IMR-90 (cell line): ENCODE measurements around the gene GKN2.

Source experiments
- CEBPB ChIP-seq: IDR thresholded peaks from 2 replicates; pipeline ENCODE4 v1.6.1; 2012; ENCODE audit warnings: low read depth, low read length, improper control_type of control experiment
- CHD1 ChIP-seq: IDR thresholded peaks from 2 replicates; pipeline ENCODE4 v1.6.1; 2012; ENCODE audit warnings: low read depth, low read length, improper control_type of control experiment
- MAZ ChIP-seq: IDR thresholded peaks from 2 replicates; pipeline ENCODE4 v1.6.1; 2012; ENCODE audit warnings: low read depth, mild to moderate bottlenecking, low read length, improper control_type of control experiment, moderate library complexity, borderline replicate concordance
- POLR2A ChIP-seq: IDR thresholded peaks from 2 replicates; pipeline ENCODE4 v1.6.1; 2012; ENCODE audit warnings: mild to moderate bottlenecking, low read depth, low read length
- RCOR1 ChIP-seq: IDR thresholded peaks from 2 replicates; pipeline ENCODE4 v1.6.1; 2012; ENCODE audit warnings: mild to moderate bottlenecking, low read length, improper control_type of control experiment; ENCODE audit not compliant: insufficient replicate concordance
- RFX5 ChIP-seq: IDR thresholded peaks from 2 replicates; pipeline ENCODE4 v1.8.0; 2012; ENCODE audit warnings: low read depth, mild to moderate bottlenecking, low read length, moderate library complexity
- USF2 ChIP-seq: fragments of 150-350 bp; IDR thresholded peaks from 2 replicates; pipeline ENCODE4 v1.6.1; 2017; ENCODE audit warnings: mild to moderate bottlenecking, antibody characterized with exemption, low read length, low read depth
- TF ChIP-seq, protein P1 (sequence below): conservative IDR thresholded peaks from 2 replicates; pipeline ENCODE4 v1.5.1; 2012; ENCODE audit warnings: mild to moderate bottlenecking, low read depth, low read length, improper control_type of control experiment
- TF ChIP-seq, protein P2 (sequence below): fragments of 150-350 bp; IDR thresholded peaks from 2 replicates; pipeline ENCODE4 v1.6.1; 2016; ENCODE audit warnings: low read depth, mild to moderate bottlenecking, low read length, moderate library complexity, borderline replicate concordance

GRCh38 chr2:68936427-68936826 lies 16.3 kb downstream of the GKN2 start:
- no peak for TF ChIP-seq POLR2A
- TF ChIP-seq, protein P1, sequence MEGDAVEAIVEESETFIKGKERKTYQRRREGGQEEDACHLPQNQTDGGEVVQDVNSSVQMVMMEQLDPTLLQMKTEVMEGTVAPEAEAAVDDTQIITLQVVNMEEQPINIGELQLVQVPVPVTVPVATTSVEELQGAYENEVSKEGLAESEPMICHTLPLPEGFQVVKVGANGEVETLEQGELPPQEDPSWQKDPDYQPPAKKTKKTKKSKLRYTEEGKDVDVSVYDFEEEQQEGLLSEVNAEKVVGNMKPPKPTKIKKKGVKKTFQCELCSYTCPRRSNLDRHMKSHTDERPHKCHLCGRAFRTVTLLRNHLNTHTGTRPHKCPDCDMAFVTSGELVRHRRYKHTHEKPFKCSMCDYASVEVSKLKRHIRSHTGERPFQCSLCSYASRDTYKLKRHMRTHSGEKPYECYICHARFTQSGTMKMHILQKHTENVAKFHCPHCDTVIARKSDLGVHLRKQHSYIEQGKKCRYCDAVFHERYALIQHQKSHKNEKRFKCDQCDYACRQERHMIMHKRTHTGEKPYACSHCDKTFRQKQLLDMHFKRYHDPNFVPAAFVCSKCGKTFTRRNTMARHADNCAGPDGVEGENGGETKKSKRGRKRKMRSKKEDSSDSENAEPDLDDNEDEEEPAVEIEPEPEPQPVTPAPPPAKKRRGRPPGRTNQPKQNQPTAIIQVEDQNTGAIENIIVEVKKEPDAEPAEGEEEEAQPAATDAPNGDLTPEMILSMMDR, result no peak
- no peak for TF ChIP-seq USF2
- TF ChIP-seq RCOR1, result no peak
- TF ChIP-seq, protein P2, sequence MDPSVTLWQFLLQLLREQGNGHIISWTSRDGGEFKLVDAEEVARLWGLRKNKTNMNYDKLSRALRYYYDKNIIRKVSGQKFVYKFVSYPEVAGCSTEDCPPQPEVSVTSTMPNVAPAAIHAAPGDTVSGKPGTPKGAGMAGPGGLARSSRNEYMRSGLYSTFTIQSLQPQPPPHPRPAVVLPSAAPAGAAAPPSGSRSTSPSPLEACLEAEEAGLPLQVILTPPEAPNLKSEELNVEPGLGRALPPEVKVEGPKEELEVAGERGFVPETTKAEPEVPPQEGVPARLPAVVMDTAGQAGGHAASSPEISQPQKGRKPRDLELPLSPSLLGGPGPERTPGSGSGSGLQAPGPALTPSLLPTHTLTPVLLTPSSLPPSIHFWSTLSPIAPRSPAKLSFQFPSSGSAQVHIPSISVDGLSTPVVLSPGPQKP, result no peak
- no peak for TF ChIP-seq CHD1
- TF ChIP-seq RFX5, result no peak
- TF ChIP-seq CEBPB, result no peak
- no peak for TF ChIP-seq MAZ
